Activated T-helper 1 cell treated with anti-CD3 and anti-CD28 coated beads, Interleukin-2, amount 50 U/mL, for 16 hours (primary cell): ENCODE results near the gene OR9A4.

Source experiments
- DNase-seq, 2 donors: peaks; one replicate each; pipeline ENCODE4 v3.0.0-alpha.2; 2020; ENCODE audit warnings: low read depth in 1 of 2, low spot score in 1 of 2

OR9A4 gene

GRCh38 chr7:141946796-141947195 is 30.6 kb downstream of the OR9A4 start, which contains the start of gene CLEC5A:
Gene CLEC5A (minus strand): TSS chr7:141946974. CDS start chr7:141946292, 682 bp downstream.
- DNase-seq: no peak

- no peak for DNase-seq
Measured at GRCh38 chr7:141949021-141949420, 32.8 kb downstream of the OR9A4 start.

GRCh38 chr7:141949451-141949850 is 33.3 kb downstream of the OR9A4 start:
- DNase-seq: no peak

- no peak for DNase-seq
Measured at GRCh38 chr7:141949911-141950310, 33.7 kb downstream of the OR9A4 start.

- no peak for DNase-seq
Measured at GRCh38 chr7:141950806-141951205, 34.6 kb downstream of the OR9A4 start.

- DNase-seq: no peak
Measured at GRCh38 chr7:141952461-141952860, 36.3 kb downstream of the OR9A4 start.

- DNase-seq: no peak
Measured at GRCh38 chr7:141954334-141954733, 38.1 kb downstream of the OR9A4 start.

- no peak for DNase-seq
Measured at GRCh38 chr7:141956084-141956483, 39.9 kb downstream of the OR9A4 start.

- no peak for DNase-seq
Measured at GRCh38 chr7:141960687-141961422, 44.7 kb downstream of the OR9A4 start.
